K562 (cell line): ENCODE data around the gene NXF1. TPM values are rescaled to one million over a fixed set of nuclear protein-coding genes. Genes with fewer than 3 reads are reported as not detected.

ENCODE experiments used
- EHMT2 ChIP-seq: fragments of 450-650 bp; IDR thresholded peaks from 2 replicates; pipeline ENCODE4 v1.6.1; 2018; ENCODE audit warnings: antibody characterized with exemption
- FOXJ2 ChIP-seq: fragments of 200-800 bp; sonication (Bioruptor generic); IDR thresholded peaks from 2 replicates; pipeline ENCODE4 v1.6.1; 2016; ENCODE audit warnings: missing genetic modification characterization, missing compliant biosample characterization
- HBP1 ChIP-seq: fragments of 450-650 bp; formaldehyde crosslinking; IDR thresholded peaks from 2 replicates; pipeline ENCODE4 v1.4.0; 2022; ENCODE audit warnings: missing genetic modification characterization
- ILF3 ChIP-seq: fragments of 450-650 bp; IDR thresholded peaks from 2 replicates; pipeline ENCODE4 v1.6.1; 2018; ENCODE audit warnings: antibody characterized with exemption, mild to moderate bottlenecking, moderate library complexity, borderline replicate concordance
- NR3C1 ChIP-seq: sonication (generic); formaldehyde crosslinking; IDR thresholded peaks from 2 replicates; pipeline ENCODE4 v1.8.1; 2022; ENCODE audit warnings: missing genetic modification reagents
- POLR2G ChIP-seq: fragments of 200-400 bp; formaldehyde crosslinking; IDR thresholded peaks from 2 replicates; pipeline ENCODE4 v1.6.1; 2017; ENCODE audit warnings: low read depth, mild to moderate bottlenecking, antibody characterized with exemption, low read length, moderate library complexity
- RUNX1 ChIP-seq: sonication (generic); IDR thresholded peaks from 2 replicates; pipeline ENCODE4 v1.6.1; 2016; ENCODE audit warnings: antibody characterized with exemption, low read depth
- ZNF318 ChIP-seq, 2 experiments: fragments of 450-650 bp; IDR thresholded peaks; 2 replicates each; pipeline ENCODE4 v1.6.1; 2016; ENCODE audit warnings: mild to moderate bottlenecking in 2 of 2, borderline replicate concordance in 1 of 2, low read depth in 1 of 2, moderate library complexity in 1 of 2
- polyA plus RNA-seq, 8 experiments: library from polyadenylated mRNA; depleted of rRNA in 4 of 8; stranded (reverse) in 5 of 8; unstranded in 3 of 8; fragments of >200 nt; fragmentation: Nextera tagmentation in 2 of 8; fragmentation: Illumina TruSeq in 1 of 8; extraction: Ambion mirVana in 2 of 8; extraction: Trizol in 1 of 8; gene quantifications; 2 replicates each; pipeline versions ENCODE4 v1.2.1 to v1.2.3, GENCODE V29; 2011 to 2014; ENCODE audit warnings: inconsistent platforms in 1 of 8, missing spikeins in 1 of 8
- total RNA-seq, 7 experiments: library from RNA; depleted of rRNA in 6 of 7; stranded (reverse); fragments of >200 nt in 6 of 7; fragmentation: Illumina TruSeq in 2 of 7; extraction: Trizol in 2 of 7; gene quantifications; 2 replicates each; pipeline versions ENCODE4 v1.2.1 to v1.2.3, GENCODE V29; 2011 to 2021; ENCODE audit warnings: low replicate concordance in 1 of 7
- TF ChIP-seq, protein P1 (sequence below): fragments of 250-450 bp; sonication (Bioruptor Pico); IDR thresholded peaks from 2 replicates; pipeline ENCODE4 v1.5.0; 2020; ENCODE audit warnings: mild to moderate bottlenecking
- TF ChIP-seq, protein P2 (sequence below): IDR thresholded peaks from 3 replicates; pipeline ENCODE4 v1.6.1; 2011; ENCODE audit warnings: borderline replicate concordance, mild to moderate bottlenecking, moderate library complexity; ENCODE audit not compliant: insufficient read length; ENCODE audit errors: extremely low read depth

NXF1 gene
- total and polyA plus RNA-seq, 9 of the 15 experiments (the other 6 are each of a cell fraction or from before 2014, with no cell fraction given), result 18.1 to 98.3 (median 35.8) TPM

DNA sequence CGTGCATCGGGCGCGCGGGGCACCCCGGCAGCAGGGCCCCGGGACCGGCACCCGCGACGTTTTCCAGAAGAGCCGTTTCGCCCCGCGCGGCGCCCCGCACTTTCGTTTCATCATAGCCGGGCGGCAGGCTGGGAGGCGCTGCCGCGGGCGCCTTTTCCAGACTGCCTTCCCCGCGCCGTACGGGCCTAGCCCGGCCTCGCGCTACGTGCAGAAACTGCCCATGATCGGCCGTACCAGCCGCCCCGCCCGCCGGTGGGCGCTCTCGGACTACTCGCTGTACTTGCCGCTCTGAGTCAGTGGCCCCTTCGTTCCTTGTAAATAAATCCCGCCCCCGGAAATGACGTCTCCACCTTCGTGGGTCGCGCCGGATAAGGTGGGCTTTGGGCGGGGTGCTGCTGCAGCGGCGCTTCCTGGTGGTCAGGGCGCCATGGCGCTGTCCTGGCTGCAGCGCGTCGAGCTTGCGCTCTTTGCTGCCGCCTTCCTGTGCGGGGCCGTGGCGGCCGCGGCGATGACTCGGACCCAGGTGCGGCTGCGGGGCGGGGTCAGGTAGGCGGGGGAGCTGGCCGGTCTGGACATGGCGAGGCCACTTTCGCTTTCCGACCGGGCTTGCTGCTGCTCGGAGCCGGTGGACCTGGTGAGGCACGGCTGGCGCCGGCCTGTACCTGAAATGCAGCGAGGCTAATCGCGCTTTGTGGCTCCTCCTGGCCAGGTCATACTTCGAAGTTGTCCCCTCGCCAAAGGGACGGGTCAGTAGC, 18.1 kb downstream of the NXF1 start, which contains the start of gene TMEM179B (continued):
- TF ChIP-seq HBP1 (CRISPR knock-in tag) (no peak), ZNF318 (IDR thresholded peaks at IDR 0.05; ENCODE audit: borderline replicate concordance in 1 of 2, low read depth in 1 of 2) (no peak), EHMT2 (no peak), NR3C1 (CRISPR knock-in tag) (no peak; the same call in 1 of the 2 replicates), ILF3 (0 out of 2 replicates have a peak, but pooled peaks have one; percentile 22), FOXJ2 (tag) (no peak), POLR2G (peak; percentile 98), RUNX1 (no peak)
- TF ChIP-seq, protein P1, sequence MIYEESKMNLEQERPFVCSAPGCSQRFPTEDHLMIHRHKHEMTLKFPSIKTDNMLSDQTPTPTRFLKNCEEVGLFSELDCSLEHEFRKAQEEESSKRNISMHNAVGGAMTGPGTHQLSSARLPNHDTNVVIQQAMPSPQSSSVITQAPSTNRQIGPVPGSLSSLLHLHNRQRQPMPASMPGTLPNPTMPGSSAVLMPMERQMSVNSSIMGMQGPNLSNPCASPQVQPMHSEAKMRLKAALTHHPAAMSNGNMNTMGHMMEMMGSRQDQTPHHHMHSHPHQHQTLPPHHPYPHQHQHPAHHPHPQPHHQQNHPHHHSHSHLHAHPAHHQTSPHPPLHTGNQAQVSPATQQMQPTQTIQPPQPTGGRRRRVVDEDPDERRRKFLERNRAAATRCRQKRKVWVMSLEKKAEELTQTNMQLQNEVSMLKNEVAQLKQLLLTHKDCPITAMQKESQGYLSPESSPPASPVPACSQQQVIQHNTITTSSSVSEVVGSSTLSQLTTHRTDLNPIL (CRISPR knock-in tag), result no peak
- TF ChIP-seq, protein P2, sequence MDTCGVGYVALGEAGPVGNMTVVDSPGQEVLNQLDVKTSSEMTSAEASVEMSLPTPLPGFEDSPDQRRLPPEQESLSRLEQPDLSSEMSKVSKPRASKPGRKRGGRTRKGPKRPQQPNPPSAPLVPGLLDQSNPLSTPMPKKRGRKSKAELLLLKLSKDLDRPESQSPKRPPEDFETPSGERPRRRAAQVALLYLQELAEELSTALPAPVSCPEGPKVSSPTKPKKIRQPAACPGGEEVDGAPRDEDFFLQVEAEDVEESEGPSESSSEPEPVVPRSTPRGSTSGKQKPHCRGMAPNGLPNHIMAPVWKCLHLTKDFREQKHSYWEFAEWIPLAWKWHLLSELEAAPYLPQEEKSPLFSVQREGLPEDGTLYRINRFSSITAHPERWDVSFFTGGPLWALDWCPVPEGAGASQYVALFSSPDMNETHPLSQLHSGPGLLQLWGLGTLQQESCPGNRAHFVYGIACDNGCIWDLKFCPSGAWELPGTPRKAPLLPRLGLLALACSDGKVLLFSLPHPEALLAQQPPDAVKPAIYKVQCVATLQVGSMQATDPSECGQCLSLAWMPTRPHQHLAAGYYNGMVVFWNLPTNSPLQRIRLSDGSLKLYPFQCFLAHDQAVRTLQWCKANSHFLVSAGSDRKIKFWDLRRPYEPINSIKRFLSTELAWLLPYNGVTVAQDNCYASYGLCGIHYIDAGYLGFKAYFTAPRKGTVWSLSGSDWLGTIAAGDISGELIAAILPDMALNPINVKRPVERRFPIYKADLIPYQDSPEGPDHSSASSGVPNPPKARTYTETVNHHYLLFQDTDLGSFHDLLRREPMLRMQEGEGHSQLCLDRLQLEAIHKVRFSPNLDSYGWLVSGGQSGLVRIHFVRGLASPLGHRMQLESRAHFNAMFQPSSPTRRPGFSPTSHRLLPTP, result no peak
